PC-9 (cell line): Measurements from ENCODE around the gene FBP2.

Experiments
- CTCF ChIP-seq: fragments of 200-600 bp; sonication (generic); conservative IDR thresholded peaks from 2 replicates; pipeline ENCODE4 v1.6.1; 2017; ENCODE audit warnings: mixed run types, antibody characterized with exemption, mild to moderate bottlenecking, moderate library complexity
- EZH2 ChIP-seq: fragments of 200-600 bp; sonication (generic); IDR thresholded peaks from 2 replicates; pipeline ENCODE4 v1.8.0; 2017; ENCODE audit warnings: antibody characterized with exemption, low read depth

- TF ChIP-seq EZH2 (no peak), CTCF (no peak)
These were observed 16.6 kb downstream of the FBP2 start for GRCh38 chr9:94577036-94577435.
